ENCODE data around the gene IL6. TPM values are rescaled to one million over a fixed set of nuclear protein-coding genes. Genes with fewer than 3 reads are reported as not detected.
"Not testable (repeated sequence)": the region's sequence is repeated elsewhere in the genome, so short reads cannot be mapped to it uniquely, and the experiment has no call there.

Gene IL6
- polyA plus RNA-seq, 2 donors = 0.22 to 0.44 TPM

DNA sequence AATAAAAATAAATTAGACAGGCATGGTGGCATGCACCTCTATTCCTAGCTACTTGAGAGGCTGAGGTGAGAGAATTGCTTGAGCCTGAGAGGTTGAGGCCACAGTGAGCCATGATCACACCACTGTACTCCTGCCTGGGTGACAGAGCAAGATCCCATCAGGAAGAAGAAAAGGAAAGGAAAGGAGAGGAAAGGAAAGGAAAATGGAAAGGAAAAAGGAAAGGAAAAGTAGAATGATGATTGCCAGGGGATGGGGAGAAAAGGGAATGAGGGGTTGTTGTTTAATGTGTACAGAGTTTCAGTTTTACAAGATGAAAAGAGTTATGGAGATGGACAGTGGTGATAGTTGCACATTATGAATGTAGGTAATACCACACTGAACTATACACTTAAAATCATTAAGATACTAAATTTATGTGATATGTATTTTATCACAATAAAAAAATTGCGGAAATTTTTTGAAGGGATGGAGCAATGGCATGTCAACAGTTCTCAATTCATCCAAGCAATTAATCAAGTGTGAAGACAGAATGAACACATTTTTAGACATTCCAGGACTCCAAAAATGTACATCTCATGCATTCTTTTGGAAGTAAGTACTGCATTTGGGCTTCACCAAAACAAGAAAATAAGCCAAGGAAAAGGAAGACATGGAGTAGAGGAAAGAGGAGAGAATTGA lies 44.3 kb downstream of the IL6 start:
- no peaks in the 10 kb centered on the region for H3K9me3 ChIP-seq (ENCODE audit: control insufficient read depth in 2 of 2, insufficient read depth in 1 of 2, low read depth in 1 of 2, low read length in 1 of 2)
- no peaks in the 10 kb centered on the region for H3K36me3 ChIP-seq (ENCODE audit: control insufficient read depth in 2 of 2, insufficient read depth in 2 of 2, low read length in 1 of 2)
- H3K27me3 ChIP-seq (ENCODE audit: control insufficient read depth in 1 of 2, insufficient read depth in 2 of 2, low read length in 2 of 2) = no peaks in the 10 kb centered on the region
- H3K27ac ChIP-seq (ENCODE audit: low read depth in 2 of 2, low read length in 1 of 2) = no peak overlapping the region
- no peaks in the 10 kb centered on the region for H3K4me1 ChIP-seq (ENCODE audit: control insufficient read depth in 2 of 2, insufficient read depth in 2 of 2, low read length in 1 of 2)
- no peak overlapping the region for H3K4me3 ChIP-seq (ENCODE audit: low read depth in 1 of 2, low read length in 2 of 2)
- 93 to 99% methylated on average over 1 of the region's 1 CpG for WGBS, 2 donors

- Histone ChIP-seq H3K4me3 (ENCODE audit: low read depth in 1 of 2, low read length in 2 of 2) (no peak overlapping the region), H3K27me3 (ENCODE audit: control insufficient read depth in 1 of 2, insufficient read depth in 2 of 2, low read length in 2 of 2) (no peaks in the 10 kb centered on the region), H3K36me3 (ENCODE audit: control insufficient read depth in 2 of 2, insufficient read depth in 2 of 2, low read length in 1 of 2) (no peaks in the 10 kb centered on the region), H3K9me3 (ENCODE audit: control insufficient read depth in 2 of 2, insufficient read depth in 1 of 2, low read depth in 1 of 2, low read length in 1 of 2) (no peaks in the 10 kb centered on the region), H3K27ac (ENCODE audit: low read depth in 2 of 2, low read length in 1 of 2) (no peak overlapping the region), H3K4me1 (ENCODE audit: control insufficient read depth in 2 of 2, insufficient read depth in 2 of 2, low read length in 1 of 2) (no peaks in the 10 kb centered on the region)
- 70 to 79% methylated on average over 4 of the region's 4 CpGs for WGBS, 2 donors
These were observed 44.9 kb downstream of the IL6 start for GRCh38 chr7:22771872-22772228.

DNA sequence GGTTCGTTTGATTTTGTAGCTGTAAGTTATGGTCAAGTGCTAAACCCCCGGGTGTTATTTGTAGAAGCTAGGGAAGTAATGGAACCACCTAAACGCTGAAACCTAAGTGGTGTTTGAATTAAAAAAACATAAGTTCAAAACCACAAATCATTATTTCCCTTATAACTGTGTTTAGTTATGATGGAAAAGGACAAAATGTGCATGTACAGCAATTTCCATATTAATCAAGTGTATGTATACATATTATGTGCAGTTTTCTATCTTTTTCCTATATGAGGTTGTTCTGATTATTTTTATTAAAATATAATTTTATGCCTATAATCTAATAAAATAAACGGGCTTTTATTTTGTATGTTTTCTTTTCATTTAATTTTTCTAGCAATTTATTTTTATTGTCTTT lies 45.9 kb downstream of the IL6 start:
- H3K9me3 ChIP-seq (ENCODE audit: control insufficient read depth in 2 of 2, insufficient read depth in 1 of 2, low read depth in 1 of 2, low read length in 1 of 2) = no peaks in the 10 kb centered on the region
- H3K4me1 ChIP-seq (ENCODE audit: control insufficient read depth in 2 of 2, insufficient read depth in 2 of 2, low read length in 1 of 2) = no peaks in the 10 kb centered on the region
- no peak overlapping the region for H3K27ac ChIP-seq (ENCODE audit: low read depth in 2 of 2, low read length in 1 of 2)
- H3K27me3 ChIP-seq (ENCODE audit: control insufficient read depth in 1 of 2, insufficient read depth in 2 of 2, low read length in 2 of 2) = no peaks in the 10 kb centered on the region
- H3K36me3 ChIP-seq (ENCODE audit: control insufficient read depth in 2 of 2, insufficient read depth in 2 of 2, low read length in 1 of 2) = no peaks in the 10 kb centered on the region
- WGBS, 2 donors = 59 to 62% methylated on average over 4 of the region's 4 CpGs
- no peak overlapping the region for H3K4me3 ChIP-seq (ENCODE audit: low read depth in 1 of 2, low read length in 2 of 2)

- Histone ChIP-seq H3K9me3 (ENCODE audit: control insufficient read depth in 2 of 2, insufficient read depth in 1 of 2, low read depth in 1 of 2, low read length in 1 of 2) (no peaks in the 10 kb centered on the region), H3K36me3 (ENCODE audit: control insufficient read depth in 2 of 2, insufficient read depth in 2 of 2, low read length in 1 of 2) (no peaks in the 10 kb centered on the region), H3K4me1 (ENCODE audit: control insufficient read depth in 2 of 2, insufficient read depth in 2 of 2, low read length in 1 of 2) (no peaks in the 10 kb centered on the region), H3K27ac (ENCODE audit: low read depth in 2 of 2, low read length in 1 of 2) (no peak overlapping the region), H3K27me3 (ENCODE audit: control insufficient read depth in 1 of 2, insufficient read depth in 2 of 2, low read length in 2 of 2) (no peaks in the 10 kb centered on the region), H3K4me3 (ENCODE audit: low read depth in 1 of 2, low read length in 2 of 2) (no peak overlapping the region)
- WGBS, 2 donors = 68 to 72% methylated on average over 4 of the region's 4 CpGs
These were observed 50.0 kb downstream of the IL6 start for GRCh38 chr7:22776964-22777363.

DNA sequence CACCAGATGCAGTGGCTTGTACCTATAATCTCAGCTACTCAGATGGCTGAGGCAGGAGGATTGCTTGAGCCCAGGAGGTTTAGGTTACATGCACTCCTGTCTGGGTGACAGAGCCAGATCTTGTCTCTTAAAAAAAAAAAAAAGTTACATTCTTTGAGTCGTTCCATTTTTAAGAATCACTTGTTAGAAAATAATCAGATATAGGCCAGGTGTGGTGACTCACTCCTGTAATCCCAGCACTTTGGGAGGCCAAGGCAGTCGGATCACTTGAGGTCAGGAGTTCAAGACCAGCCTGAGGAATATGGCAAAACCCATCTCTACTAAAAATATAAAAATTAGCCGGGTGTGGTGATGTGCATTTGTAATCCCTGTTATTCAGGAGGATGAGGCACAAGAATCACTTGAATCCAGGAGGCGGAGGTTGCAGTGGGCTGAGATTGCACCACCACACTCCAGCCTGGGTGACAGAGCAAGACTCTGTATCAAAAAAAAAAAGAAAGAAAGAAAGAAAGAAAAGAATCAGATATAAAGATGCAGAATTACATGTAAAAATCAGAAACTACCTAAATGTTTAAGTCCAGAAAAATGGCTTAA lies 52.8 kb downstream of the IL6 start:
- not testable (repeated sequence) for H3K4me3 ChIP-seq (ENCODE audit: low read depth in 1 of 2, low read length in 2 of 2); H3K27ac ChIP-seq (ENCODE audit: low read depth in 2 of 2, low read length in 1 of 2)

DNA sequence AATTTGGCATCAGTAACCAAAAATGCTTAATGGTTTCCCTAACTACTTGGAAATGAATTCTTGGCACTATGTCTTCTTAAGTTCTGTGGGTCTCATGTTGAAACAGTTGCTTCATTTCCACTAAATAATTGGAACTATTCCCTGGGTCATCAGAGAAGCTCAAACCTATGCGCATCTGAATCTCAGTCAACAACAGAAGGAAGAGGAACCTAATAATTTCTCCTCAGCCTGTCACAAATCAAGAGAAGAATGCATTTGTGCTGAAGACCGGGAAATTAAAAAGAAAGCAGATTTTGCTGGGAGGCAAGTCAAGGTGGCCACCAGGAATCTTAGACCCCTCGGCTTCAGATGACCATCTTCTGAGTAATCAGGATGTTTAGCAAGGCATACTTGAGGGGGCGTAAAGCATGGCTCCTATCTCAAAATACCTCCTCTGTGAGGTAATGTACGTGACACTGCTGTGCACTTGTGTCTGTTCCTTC lies 54.3 kb downstream of the IL6 start:
- Histone ChIP-seq H3K4me3 (ENCODE audit: low read depth in 1 of 2, low read length in 2 of 2) (no peak overlapping the region), H3K4me1 (ENCODE audit: control insufficient read depth in 2 of 2, insufficient read depth in 2 of 2, low read length in 1 of 2) (no peaks in the 10 kb centered on the region), H3K27ac (ENCODE audit: low read depth in 2 of 2, low read length in 1 of 2) (no peak overlapping the region), H3K36me3 (ENCODE audit: control insufficient read depth in 2 of 2, insufficient read depth in 2 of 2, low read length in 1 of 2) (no peaks in the 10 kb centered on the region), H3K9me3 (ENCODE audit: control insufficient read depth in 2 of 2, insufficient read depth in 1 of 2, low read depth in 1 of 2, low read length in 1 of 2) (no peaks in the 10 kb centered on the region), H3K27me3 (ENCODE audit: control insufficient read depth in 1 of 2, insufficient read depth in 2 of 2, low read length in 2 of 2) (no peaks in the 10 kb centered on the region)
- WGBS, 2 donors = 65% methylated on average over 5 of the region's 5 CpGs

More for the DNA sequence above, 52.8 kb downstream of the IL6 start:
- H3K36me3 ChIP-seq (ENCODE audit: control insufficient read depth in 2 of 2, insufficient read depth in 2 of 2, low read length in 1 of 2); H3K4me1 ChIP-seq (ENCODE audit: control insufficient read depth in 2 of 2, insufficient read depth in 2 of 2, low read length in 1 of 2); H3K27me3 ChIP-seq (ENCODE audit: control insufficient read depth in 1 of 2, insufficient read depth in 2 of 2, low read length in 2 of 2); H3K9me3 ChIP-seq (ENCODE audit: control insufficient read depth in 2 of 2, insufficient read depth in 1 of 2, low read depth in 1 of 2, low read length in 1 of 2): not testable (repeated sequence)
- WGBS, 2 donors = 50 to 63% methylated on average over 4 of the region's 4 CpGs

Other genes starting within 250 kb of the IL6 start
- under 1 TPM; 0.18 to 0.63 TPM for gene STEAP1B, start 227.0 kb upstream of the IL6 start, polyA plus RNA-seq
- gene TOMM7, start 95.6 kb downstream of the IL6 start, polyA plus RNA-seq = 100 to 1,000 TPM in 1 of 2 donors, 10 to 100 TPM in 1; 87.5 to 249 TPM